GF-D8 (cell line): ENCODE data around the gene KMT2D.

Experiments used
- DNase-seq: peaks from one replicate; lab custom pipeline; 2025; lab: John Stamatoyannopoulos, UW

Gene KMT2D

GRCh38 chr12:49018261-49019119, 42.1 kb downstream of the KMT2D start, which contains the start of gene PRKAG1:
Gene PRKAG1 (minus strand): TSS chr12:49018776. CDS start chr12:49018740, 36 bp downstream.
- DNase-seq: peak; percentile 90

GRCh38 chr12:49017891-49018260, 42.7 kb downstream of the KMT2D start:
- DNase-seq: peak; percentile 38

GRCh38 chr12:49015196-49015595, 45.4 kb downstream of the KMT2D start:
- DNase-seq: no peak

- DNase-seq: no peak
Measured at GRCh38 chr12:49014547-49014946, 46.0 kb downstream of the KMT2D start.

GRCh38 chr12:49013428-49013827, 47.2 kb downstream of the KMT2D start:
- DNase-seq: no peak

- no peak for DNase-seq
Measured at GRCh38 chr12:49012739-49013138, 47.9 kb downstream of the KMT2D start.
